ENCODE results near the gene CNRIP1. TPM values are rescaled to one million over a fixed set of nuclear protein-coding genes. Genes with fewer than 3 reads are reported as not detected.
A peak's percentile ranks its signal among the peaks of the same experiment; 100 is the strongest.

Gene CNRIP1, protein sequence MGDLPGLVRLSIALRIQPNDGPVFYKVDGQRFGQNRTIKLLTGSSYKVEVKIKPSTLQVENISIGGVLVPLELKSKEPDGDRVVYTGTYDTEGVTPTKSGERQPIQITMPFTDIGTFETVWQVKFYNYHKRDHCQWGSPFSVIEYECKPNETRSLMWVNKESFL
- 10 to 100 TPM; 23.5 to 44.4 (median 29.8) TPM for total RNA-seq

DNA sequence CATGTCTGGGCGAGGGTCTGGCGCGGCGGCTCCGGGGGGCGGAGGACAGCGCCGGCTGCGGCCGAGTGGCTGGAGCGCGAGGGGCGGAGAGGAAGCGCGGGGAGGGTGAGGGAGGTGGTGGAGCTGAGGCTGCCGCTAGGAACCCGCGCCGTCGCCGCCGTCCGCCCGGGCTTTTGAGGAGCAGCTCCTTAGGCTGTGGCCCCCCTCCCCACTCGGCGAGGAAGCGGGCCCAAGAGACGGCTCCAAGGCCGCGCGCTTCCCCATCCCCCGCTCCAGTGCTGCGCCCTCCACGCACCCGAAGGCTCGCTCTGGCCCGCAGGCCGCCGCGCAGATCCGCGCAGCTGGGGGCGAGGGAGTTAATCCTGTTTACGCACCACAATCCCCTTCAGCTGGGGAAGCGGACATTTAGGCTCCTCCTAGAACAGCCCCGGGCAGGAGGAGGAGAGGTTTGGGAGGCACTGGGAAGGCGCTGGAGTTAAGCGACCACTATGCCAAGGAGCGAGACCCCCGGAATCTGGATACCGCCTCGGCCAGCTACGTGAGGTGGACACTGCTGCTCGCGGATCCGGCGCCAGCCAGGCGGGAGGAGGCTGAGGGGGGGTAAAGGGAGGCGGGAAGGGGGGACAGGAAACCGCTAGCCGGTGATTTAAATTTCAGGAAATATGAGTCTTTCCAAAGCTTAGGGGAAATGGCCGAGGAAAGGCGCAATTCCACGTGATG is at the start of gene CNRIP1:
CNRIP1 (minus strand) TSS at position 552 of the 720 bp plus-strand sequence; CDS start at position 3, 549 bp downstream.
- Histone ChIP-seq H3K9me3 (no peaks in the 10 kb centered on the region), H3K4me1 (peaks cover 9 to 36% (median 23%) of the 10 kb centered on the region in 4 donors), H3K27me3 (no peaks in the 10 kb centered on the region), H3K36me3 (peaks cover 0 to 22% (median 11%) of the 10 kb centered on the region in 4 donors), H3K27ac (replicated peaks in 1 of 4) (peak within 1 kb of the TSS; percentile 87 to 95 (median 92)), H3K4me3 (peak within 1 kb of the TSS; percentile 84 to 93 (median 90))
- intact Hi-C loops (cut with DNase I): loop anchor here (5.0 kb wide), 1 partner anchor 67 kb away; the partner anchor contains the start of gene PPP3R1
- 1% methylated on average over 26 of the region's 64 CpGs for WGBS
- peak; percentile 54 for TF ChIP-seq POLR2A (IDR thresholded peaks at IDR 0.05; ENCODE audit: low read depth)
- peak; percentile 38 to 88 for TF ChIP-seq POLR2AphosphoS5 (IDR thresholded peaks at IDR 0.05)
- TF ChIP-seq, protein P1, sequence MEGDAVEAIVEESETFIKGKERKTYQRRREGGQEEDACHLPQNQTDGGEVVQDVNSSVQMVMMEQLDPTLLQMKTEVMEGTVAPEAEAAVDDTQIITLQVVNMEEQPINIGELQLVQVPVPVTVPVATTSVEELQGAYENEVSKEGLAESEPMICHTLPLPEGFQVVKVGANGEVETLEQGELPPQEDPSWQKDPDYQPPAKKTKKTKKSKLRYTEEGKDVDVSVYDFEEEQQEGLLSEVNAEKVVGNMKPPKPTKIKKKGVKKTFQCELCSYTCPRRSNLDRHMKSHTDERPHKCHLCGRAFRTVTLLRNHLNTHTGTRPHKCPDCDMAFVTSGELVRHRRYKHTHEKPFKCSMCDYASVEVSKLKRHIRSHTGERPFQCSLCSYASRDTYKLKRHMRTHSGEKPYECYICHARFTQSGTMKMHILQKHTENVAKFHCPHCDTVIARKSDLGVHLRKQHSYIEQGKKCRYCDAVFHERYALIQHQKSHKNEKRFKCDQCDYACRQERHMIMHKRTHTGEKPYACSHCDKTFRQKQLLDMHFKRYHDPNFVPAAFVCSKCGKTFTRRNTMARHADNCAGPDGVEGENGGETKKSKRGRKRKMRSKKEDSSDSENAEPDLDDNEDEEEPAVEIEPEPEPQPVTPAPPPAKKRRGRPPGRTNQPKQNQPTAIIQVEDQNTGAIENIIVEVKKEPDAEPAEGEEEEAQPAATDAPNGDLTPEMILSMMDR (IDR thresholded peaks at IDR 0.05): no peak
- DNase-seq (ENCODE audit: extremely low spot score): peak; percentile 92

DNA sequence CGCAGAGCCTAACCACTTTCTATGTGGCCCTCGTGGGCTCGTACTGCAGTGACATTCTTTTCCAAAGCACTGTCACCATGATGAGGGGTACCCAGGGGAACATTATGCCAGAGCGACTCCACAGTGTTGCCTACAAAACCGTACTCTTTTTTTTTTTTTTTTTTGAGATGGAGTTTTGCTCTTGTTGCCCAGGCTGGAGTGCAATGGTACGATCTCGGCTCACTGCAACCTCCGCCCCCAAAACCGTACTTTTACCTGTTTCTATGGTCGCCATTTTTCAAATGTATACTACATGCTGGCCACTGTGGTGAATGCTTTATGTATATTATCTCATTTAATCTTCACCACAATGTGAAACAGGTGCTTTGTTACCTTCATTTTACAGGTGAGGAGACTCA is 49.6 kb upstream of the CNRIP1 start:
- 85% methylated on average over 10 of the region's 10 CpGs for WGBS
- TF ChIP-seq, protein P1 (IDR thresholded peaks at IDR 0.05): no peak
- TF ChIP-seq POLR2AphosphoS5 (IDR thresholded peaks at IDR 0.05): no peak
- no peak for TF ChIP-seq EP300 (IDR thresholded peaks at IDR 0.05)
- TF ChIP-seq POLR2A (IDR thresholded peaks at IDR 0.05; ENCODE audit: low read depth): no peak
- H3K4me3 ChIP-seq: no peak overlapping the region
- no peaks in the 10 kb centered on the region for H3K36me3 ChIP-seq
- no peak overlapping the region for H3K27ac ChIP-seq (replicated peaks in 1 of 4)
- no peaks in the 10 kb centered on the region for H3K27me3 ChIP-seq
- H3K4me1 ChIP-seq: peaks cover 0 to 12% (median 4%) of the 10 kb centered on the region in 4 donors
- intact Hi-C loops (cut with DNase I): no loop called here
- DNase-seq (ENCODE audit: extremely low spot score): no peak
- no peaks in the 10 kb centered on the region for H3K9me3 ChIP-seq

DNA sequence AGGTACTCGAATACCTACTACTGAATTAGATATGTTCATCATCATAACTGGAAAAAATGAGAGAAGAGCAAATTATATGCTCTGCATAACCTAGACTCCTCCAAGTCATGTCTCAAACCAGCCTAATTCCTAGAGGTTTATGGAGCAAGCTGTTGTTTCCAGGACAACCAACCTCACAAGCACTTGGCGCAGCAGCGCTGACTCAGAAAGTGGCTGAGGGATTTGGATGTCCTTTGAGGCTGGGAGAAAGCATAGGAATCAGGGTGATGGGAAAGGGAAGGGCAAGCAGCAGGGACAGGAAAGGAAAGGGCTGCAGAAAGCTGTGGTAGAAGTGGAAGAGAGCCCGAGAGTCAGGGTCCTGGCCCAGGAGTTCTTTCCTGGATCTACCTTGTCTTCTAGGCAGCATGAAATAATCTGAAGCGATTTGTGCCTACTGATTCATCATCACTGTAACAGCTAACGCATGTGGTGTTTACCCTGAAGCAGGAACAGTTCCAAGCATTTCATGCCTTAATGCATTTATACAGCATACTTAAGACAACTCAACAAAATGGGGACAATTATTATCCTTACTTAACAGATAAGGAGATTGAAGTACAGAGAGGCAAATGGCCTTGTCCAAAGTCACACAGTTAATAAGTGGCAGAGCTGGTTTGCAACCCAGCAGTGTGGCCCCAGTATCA is 49.0 kb upstream of the CNRIP1 start:
- WGBS: 64% methylated on average over 6 of the region's 6 CpGs
- intact Hi-C loops (cut with DNase I): no loop called here
- Histone ChIP-seq H3K36me3 (no peaks in the 10 kb centered on the region), H3K9me3 (no peaks in the 10 kb centered on the region), H3K4me1 (peaks cover 0 to 12% (median 4%) of the 10 kb centered on the region in 4 donors), H3K27me3 (no peaks in the 10 kb centered on the region), H3K4me3 (no peak overlapping the region), H3K27ac (replicated peaks in 1 of 4) (no peak overlapping the region)
- TF ChIP-seq POLR2AphosphoS5 (IDR thresholded peaks at IDR 0.05): no peak
- TF ChIP-seq, protein P1 (IDR thresholded peaks at IDR 0.05): no peak
- TF ChIP-seq EP300 (IDR thresholded peaks at IDR 0.05): no peak
- no peak for TF ChIP-seq POLR2A (IDR thresholded peaks at IDR 0.05; ENCODE audit: low read depth)
- no peak for DNase-seq (ENCODE audit: extremely low spot score)

DNA sequence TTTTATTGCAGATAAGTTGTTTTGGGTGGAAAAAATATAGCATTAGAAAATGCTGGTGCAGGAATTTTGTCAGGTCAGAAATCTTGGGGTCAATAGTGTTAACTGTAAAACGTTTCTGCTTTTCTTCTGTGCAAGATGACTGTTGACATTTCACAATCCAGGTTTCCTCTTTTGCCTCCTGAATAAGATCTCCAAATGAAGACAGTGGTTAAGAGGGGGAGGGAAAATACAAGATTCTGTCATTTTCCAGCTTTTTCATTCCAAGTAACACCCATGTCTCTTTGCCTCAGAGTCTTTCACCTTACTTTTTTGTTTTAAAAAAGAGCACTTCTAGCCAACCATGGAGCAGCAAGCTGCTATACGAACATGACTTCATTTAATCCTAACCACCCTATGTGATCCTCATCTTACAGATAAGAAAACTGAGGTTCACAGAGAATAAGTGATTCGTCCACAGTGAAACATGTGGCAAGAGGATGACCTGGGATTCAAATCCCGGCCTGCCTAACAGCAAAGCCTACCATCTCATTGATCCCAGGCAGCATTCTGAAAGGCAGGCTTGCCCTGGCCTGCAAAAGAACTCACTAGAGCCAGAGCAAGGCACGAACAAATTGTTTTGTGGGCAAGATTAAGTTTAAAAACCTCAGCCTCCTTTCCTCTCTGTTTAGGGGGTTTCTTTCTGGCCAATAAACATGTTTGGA is 48.4 kb upstream of the CNRIP1 start:
- Histone ChIP-seq H3K4me3 (no peak overlapping the region), H3K27me3 (no peaks in the 10 kb centered on the region), H3K27ac (replicated peaks in 1 of 4) (no peak overlapping the region), H3K4me1 (peaks cover 0 to 12% (median 6%) of the 10 kb centered on the region in 4 donors), H3K9me3 (no peaks in the 10 kb centered on the region), H3K36me3 (no peaks in the 10 kb centered on the region)
- intact Hi-C loops (cut with DNase I): no loop called here
- TF ChIP-seq POLR2A (IDR thresholded peaks at IDR 0.05; ENCODE audit: low read depth) (no peak), POLR2AphosphoS5 (IDR thresholded peaks at IDR 0.05) (no peak), EP300 (IDR thresholded peaks at IDR 0.05) (no peak)
- TF ChIP-seq, protein P1 (IDR thresholded peaks at IDR 0.05): no peak
- DNase-seq (ENCODE audit: extremely low spot score): no peak
- WGBS: 61% methylated on average over 5 of the region's 5 CpGs
